Activated effector memory CD4-positive, alpha-beta T cell treated with anti-CD3 and anti-CD28 coated beads, Interleukin-2, amount 50 U/mL, for 16 hours (primary cell): Measurements from ENCODE around the gene TMEM178A.

Source experiments
- DNase-seq: peaks from one replicate; pipeline ENCODE4 v3.0.0-alpha.2; 2020

Gene TMEM178A

DNA sequence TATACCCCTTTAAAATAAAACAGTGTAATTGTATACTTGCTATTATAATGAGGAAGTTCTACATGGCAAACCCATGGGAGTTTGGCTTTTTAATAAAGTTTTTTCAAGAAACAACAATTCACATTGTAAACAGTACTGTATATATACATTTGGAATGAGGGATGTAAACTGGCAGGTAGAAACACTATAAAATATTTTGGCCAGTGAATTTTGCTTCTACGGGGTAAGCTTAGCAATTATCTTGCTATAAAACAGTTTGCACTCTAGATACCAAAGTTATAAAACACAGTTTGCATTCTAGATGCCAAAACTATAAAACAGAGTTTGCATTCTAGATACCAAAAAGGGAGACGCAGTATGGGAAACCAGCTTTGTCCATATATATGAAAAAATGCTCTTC is 96.7 kb downstream of the TMEM178A start:
- no peak for DNase-seq
